Measurements from ENCODE around the gene ZNF365. TPM values are rescaled to one million over a fixed set of nuclear protein-coding genes. Genes with fewer than 3 reads are reported as not detected.

The ZNF365 gene
- total and polyA plus RNA-seq, 2 of the 8 experiments (the other 6 are each of a cell fraction or from before 2014, with no cell fraction given) = 0.41 to 0.43 TPM

DNA sequence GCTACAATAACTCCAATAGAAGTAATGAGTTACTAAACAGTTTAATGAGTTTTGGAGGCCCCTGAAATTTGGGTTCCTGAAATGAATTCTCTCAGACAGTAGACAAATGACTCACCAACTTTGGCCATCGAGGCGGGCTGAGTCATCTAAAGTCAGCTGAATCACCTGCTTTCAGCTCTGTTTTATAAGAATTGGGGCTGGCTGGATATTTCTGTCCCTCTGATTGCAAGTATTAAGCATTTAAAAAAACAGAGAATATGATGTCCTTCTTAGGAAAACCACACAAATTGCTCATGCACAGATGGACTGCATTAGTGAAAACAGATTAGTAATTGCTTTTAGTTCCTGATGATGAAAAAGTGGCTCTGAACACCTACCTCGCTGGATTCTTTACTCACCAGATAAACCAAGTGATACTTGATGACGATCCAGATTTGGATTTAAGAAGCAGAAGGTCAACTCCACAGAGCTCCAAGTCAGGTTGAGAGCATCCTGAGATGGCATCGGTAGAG, 59.1 kb downstream of the ZNF365 start (continued):
- TF ChIP-seq KDM1A (IDR thresholded peaks at IDR 0.05; ENCODE audit: borderline replicate concordance, low read length) (no peak), SIX5 (IDR thresholded peaks at IDR 0.05; ENCODE audit: low read depth, low read length) (no peak), RNF2 (IDR thresholded peaks at IDR 0.05; ENCODE audit: borderline replicate concordance, low read depth, low read length, missing control alignments, poor library complexity, severe bottlenecking) (no peak)

Measured in H1 (cell line).